ACHN (cell line): ENCODE data around the gene ILF2.
A peak's percentile ranks its signal among the peaks of the same experiment; 100 is the strongest.
"Not testable (repeated sequence)": the region's sequence is repeated elsewhere in the genome, so short reads cannot be mapped to it uniquely, and the experiment has no call there.

Experiments
- DNase-seq: peaks from one replicate; pipeline ENCODE4 v3.0.0-alpha.2; 2015
- in situ Hi-C: cut with HindIII; loops from 2 replicates; pipeline ENCODE4 v1.10.0; 2017; ENCODE audit warnings: low sequenced_read_pairs, low pct_ligation_motif_present, low pct_unique_long_range_greater_than_20kb

Gene ILF2

GRCh38 chr1:153683854-153684253, 13.1 kb upstream of the ILF2 start:
- in situ Hi-C loops = no loop called here
- DNase-seq = no peak

GRCh38 chr1:153682730-153683129, 11.9 kb upstream of the ILF2 start:
- in situ Hi-C loops = no loop called here
- no peak for DNase-seq

- in situ Hi-C loops = no loop called here
- DNase-seq = no peak
Measured at GRCh38 chr1:153680120-153680403, 9.3 kb upstream of the ILF2 start.

GRCh38 chr1:153679337-153680119, 8.7 kb upstream of the ILF2 start:
- in situ Hi-C loops = no loop called here
- no peak for DNase-seq

GRCh38 chr1:153678519-153679336, 7.9 kb upstream of the ILF2 start, which contains the start of gene NPR1:
NPR1 (plus strand) TSS chr1:153678688; CDS start chr1:153679109, 421 bp downstream.
- DNase-seq = peak; percentile 42
- in situ Hi-C loops = no loop called here

GRCh38 chr1:153677718-153678518, 7.1 kb upstream of the ILF2 start:
- in situ Hi-C loops = no loop called here
- peak; percentile 55 for DNase-seq

- no peak for DNase-seq
- in situ Hi-C loops = no loop called here
Measured at GRCh38 chr1:153673511-153673910, 2.7 kb upstream of the ILF2 start.

GRCh38 chr1:153671628-153672353, 998 bp upstream of the ILF2 start:
- DNase-seq = peak; percentile 83
- in situ Hi-C loops = not testable (repeated sequence)

- in situ Hi-C loops = no loop called here
- DNase-seq = no peak
Measured at GRCh38 chr1:153670257-153670858, 435 bp downstream of the ILF2 start.

GRCh38 chr1:153669606-153670005, 1.2 kb downstream of the ILF2 start:
- in situ Hi-C loops = no loop called here
- peak; percentile 53 for DNase-seq

GRCh38 chr1:153668672-153669071, 2.1 kb downstream of the ILF2 start:
- DNase-seq, in situ Hi-C loops: not testable (repeated sequence)

GRCh38 chr1:153667439-153667838, 3.4 kb downstream of the ILF2 start:
- in situ Hi-C loops = no loop called here

GRCh38 chr1:153663211-153663610, 7.6 kb downstream of the ILF2 start:
- in situ Hi-C loops = no loop called here

More at GRCh38 chr1:153667439-153667838, 3.4 kb downstream of the ILF2 start:
- DNase-seq = no peak

GRCh38 chr1:153662269-153662668, 8.5 kb downstream of the ILF2 start:
- DNase-seq = no peak
- in situ Hi-C loops = no loop called here

More at GRCh38 chr1:153663211-153663610, 7.6 kb downstream of the ILF2 start:
- no peak for DNase-seq

GRCh38 chr1:153661111-153661708, 9.6 kb downstream of the ILF2 start:
- in situ Hi-C loops = no loop called here
- DNase-seq = no peak

- in situ Hi-C loops = no loop called here
- no peak for DNase-seq
Measured at GRCh38 chr1:153659656-153660055, 11.1 kb downstream of the ILF2 start.

- in situ Hi-C loops = no loop called here
- DNase-seq = no peak
Measured at GRCh38 chr1:153659175-153659534, 11.6 kb downstream of the ILF2 start.
